K562 treated with DMSO at 1 percent for 4 hours (cell line): ENCODE results near the gene HOXB6. TPM values are rescaled to one million over a fixed set of nuclear protein-coding genes. Genes with fewer than 3 reads are reported as not detected.

Experiments used
- total RNA-seq: library from RNA; unstranded; fragments of 300-600 nt; gene quantifications from 2 replicates; pipeline ENCODE4 v1.2.3, GENCODE V29; 2022; ENCODE audit not compliant: insufficient read depth

Gene HOXB6
- total RNA-seq = 10.0 and 13.8 TPM in 2 replicates

GRCh38 chr17:48604770-48605329 is at the start of gene HOXB6:
HOXB6 (minus strand) TSS chr17:48604986; CDS start chr17:48598150, 6,836 bp downstream.

GRCh38 chr17:48626245-48627117 is 21.7 kb upstream of the HOXB6 start, which contains the start of gene HOXB9:
HOXB9 (minus strand) TSS chr17:48626358; CDS start chr17:48626269, 89 bp downstream.

GRCh38 chr17:48615047-48615962 is 10.5 kb upstream of the HOXB6 start, which contains the start of gene HOXB8:
HOXB8 (minus strand) TSS chr17:48615292; CDS start chr17:48614704, 588 bp downstream.

GRCh38 chr17:48610282-48611211 is 5.8 kb upstream of the HOXB6 start, which contains the start of gene HOXB7:
HOXB7 (minus strand) TSS chr17:48611017; CDS start chr17:48610918, 99 bp downstream.

GRCh38 chr17:48593126-48593829 is 11.5 kb downstream of the HOXB6 start, which contains the start of gene HOXB5:
HOXB5 (minus strand) TSS chr17:48593779; CDS start chr17:48593682, 97 bp downstream.

GRCh38 chr17:48589831-48590606 is 14.8 kb downstream of the HOXB6 start, which contains the start of gene HOXB3:
HOXB3 (minus strand) TSS chr17:48590241; CDS start chr17:48552474, 37,767 bp downstream.

GRCh38 chr17:48577946-48578615 is 26.7 kb downstream of the HOXB6 start, which contains the start of gene HOXB4:
HOXB4 (minus strand) TSS chr17:48578350; CDS start chr17:48578319, 31 bp downstream.

Other genes starting within 250 kb of the HOXB6 start
- not detected in 2 replicates for gene SKAP1, start 174.8 kb downstream of the HOXB6 start, total RNA-seq
- gene HOXB1, start 74.0 kb downstream of the HOXB6 start, total RNA-seq = not detected in 2 replicates
- 57.9 and 62.4 TPM in 2 replicates for gene HOXB2, start 59.9 kb downstream of the HOXB6 start, total RNA-seq
- gene HOXB4, start 26.6 kb downstream of the HOXB6 start, total RNA-seq = 9.1 and 11.3 TPM in 2 replicates
- 17.6 and 31.9 TPM in 2 replicates for gene HOXB3, start 14.7 kb downstream of the HOXB6 start, total RNA-seq
- 5.7 and 8.7 TPM in 2 replicates for gene HOXB5, start 11.2 kb downstream of the HOXB6 start, total RNA-seq
- 18.3 and 18.6 TPM in 2 replicates for gene HOXB7, start 6.0 kb upstream of the HOXB6 start, total RNA-seq
- gene HOXB8, start 10.3 kb upstream of the HOXB6 start, total RNA-seq = 27.4 and 40.7 TPM in 2 replicates
- 136 and 143 TPM in 2 replicates for gene HOXB9, start 21.4 kb upstream of the HOXB6 start, total RNA-seq
- gene PRAC1, start 117.5 kb upstream of the HOXB6 start, total RNA-seq = not detected in 2 replicates
- gene PRAC2, start 118.2 kb upstream of the HOXB6 start, total RNA-seq = not detected in 2 replicates
- not detected in 2 replicates for gene HOXB13, start 123.8 kb upstream of the HOXB6 start, total RNA-seq
- gene TTLL6, start 212.2 kb upstream of the HOXB6 start, total RNA-seq = not detected in 2 replicates
- gene CALCOCO2, start 226.0 kb upstream of the HOXB6 start, total RNA-seq = 70.3 and 79.1 TPM in 2 replicates